C4-2B (cell line): ENCODE results near the gene SMIM14.

Experiments
- ZFX ChIP-seq: fragments of 450-650 bp; IDR thresholded peaks from 2 replicates; pipeline ENCODE4 v1.6.1; 2017
- TF ChIP-seq, protein P1 (sequence below): fragments of 450-650 bp; conservative IDR thresholded peaks from 2 replicates; pipeline ENCODE4 v1.5.1; 2017; ENCODE audit warnings: mild to moderate bottlenecking

DNA sequence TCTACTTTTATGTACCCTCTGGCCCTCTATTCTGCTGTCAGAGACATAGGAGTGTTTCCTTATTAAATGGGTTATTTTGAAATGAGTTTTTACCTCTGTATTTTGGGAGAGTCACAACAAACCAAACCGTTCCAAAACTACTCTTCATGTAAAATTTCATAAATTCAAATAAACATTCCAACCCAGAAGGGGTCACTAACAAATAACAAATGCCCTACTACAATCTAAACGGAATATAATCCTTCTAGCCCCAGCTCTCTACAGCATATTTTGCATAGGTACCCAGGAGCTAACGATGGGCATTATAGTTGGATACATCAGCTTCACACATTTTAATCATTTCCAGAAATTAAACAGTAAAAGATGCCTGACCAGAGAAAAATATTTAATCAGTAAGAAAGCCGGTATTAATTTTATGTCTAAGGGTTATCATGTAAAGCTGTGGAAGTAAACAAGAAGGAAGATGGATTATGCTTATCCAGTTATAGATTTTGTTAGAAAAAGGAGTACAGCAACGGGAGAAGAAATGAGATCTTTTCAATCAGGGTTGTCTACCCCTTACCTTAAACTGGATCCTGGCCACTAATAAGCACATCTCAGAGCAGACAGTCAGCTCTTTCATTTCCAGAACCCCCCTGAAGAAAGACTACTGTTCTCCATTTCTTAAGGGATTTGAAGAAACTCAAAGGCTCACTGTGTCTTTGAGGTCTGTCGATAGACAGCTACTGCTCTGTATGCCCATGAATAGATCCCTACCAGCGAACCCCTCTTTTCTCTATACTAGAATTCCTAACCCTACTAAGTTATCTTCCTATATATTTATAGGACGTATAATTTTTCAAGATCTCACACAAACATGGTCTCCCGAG, 112.6 kb downstream of the SMIM14 start:
- TF ChIP-seq, protein P1, sequence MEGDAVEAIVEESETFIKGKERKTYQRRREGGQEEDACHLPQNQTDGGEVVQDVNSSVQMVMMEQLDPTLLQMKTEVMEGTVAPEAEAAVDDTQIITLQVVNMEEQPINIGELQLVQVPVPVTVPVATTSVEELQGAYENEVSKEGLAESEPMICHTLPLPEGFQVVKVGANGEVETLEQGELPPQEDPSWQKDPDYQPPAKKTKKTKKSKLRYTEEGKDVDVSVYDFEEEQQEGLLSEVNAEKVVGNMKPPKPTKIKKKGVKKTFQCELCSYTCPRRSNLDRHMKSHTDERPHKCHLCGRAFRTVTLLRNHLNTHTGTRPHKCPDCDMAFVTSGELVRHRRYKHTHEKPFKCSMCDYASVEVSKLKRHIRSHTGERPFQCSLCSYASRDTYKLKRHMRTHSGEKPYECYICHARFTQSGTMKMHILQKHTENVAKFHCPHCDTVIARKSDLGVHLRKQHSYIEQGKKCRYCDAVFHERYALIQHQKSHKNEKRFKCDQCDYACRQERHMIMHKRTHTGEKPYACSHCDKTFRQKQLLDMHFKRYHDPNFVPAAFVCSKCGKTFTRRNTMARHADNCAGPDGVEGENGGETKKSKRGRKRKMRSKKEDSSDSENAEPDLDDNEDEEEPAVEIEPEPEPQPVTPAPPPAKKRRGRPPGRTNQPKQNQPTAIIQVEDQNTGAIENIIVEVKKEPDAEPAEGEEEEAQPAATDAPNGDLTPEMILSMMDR = no peak
- TF ChIP-seq ZFX = no peak
